ENCODE results near the gene SART1. TPM values are rescaled to one million over a fixed set of nuclear protein-coding genes. Genes with fewer than 3 reads are reported as not detected.
A peak's percentile ranks its signal among the peaks of the same experiment; 100 is the strongest.
"Not testable (repeated sequence)": the region's sequence is repeated elsewhere in the genome, so short reads cannot be mapped to it uniquely, and the experiment has no call there.

SART1 gene
- total and polyA plus RNA-seq, 12 donors = 16.9 to 351 (median 31.6) TPM

DNA sequence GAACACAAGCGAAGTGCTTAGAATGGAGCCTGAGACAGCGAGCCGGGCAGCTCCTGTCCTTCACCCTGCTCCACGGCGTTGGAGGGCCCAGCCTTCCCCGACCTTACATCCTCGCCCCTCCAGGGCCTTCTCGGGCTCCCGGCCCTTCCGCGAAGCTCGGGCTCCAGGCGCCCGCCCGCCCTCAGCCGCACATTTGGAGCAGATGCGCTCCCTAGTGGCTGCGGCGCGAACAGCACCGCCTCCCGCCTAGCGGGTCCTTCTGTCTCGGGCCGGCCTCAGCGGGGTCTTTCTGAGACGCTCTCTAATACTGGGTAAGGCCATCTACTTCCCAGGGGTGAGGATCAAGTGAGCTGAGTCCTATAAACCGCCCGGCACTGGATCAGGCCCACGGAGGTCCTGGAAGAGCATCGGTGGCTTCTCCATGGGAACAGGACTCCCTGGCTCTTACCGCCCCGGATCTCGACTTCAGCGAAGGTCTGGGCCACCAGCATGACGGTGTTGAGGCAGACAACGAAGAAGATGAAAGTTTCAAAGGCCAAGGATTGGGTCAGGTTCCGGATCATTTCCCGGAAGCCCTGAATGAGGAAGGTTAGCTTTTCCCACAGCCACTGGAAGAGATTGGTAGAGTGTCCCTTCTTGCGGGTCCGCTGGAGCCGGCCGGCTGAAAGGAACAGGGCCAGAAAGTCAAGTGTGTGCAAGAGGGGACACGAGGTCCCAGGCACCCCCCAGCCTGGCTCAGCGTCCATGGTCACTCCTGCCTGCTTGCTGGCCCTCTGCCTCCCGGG lies 61.1 kb downstream of the SART1 start:
- no peak for TF ChIP-seq POLR2A (IDR thresholded peaks at IDR 0.05)
- TF ChIP-seq, protein P1, sequence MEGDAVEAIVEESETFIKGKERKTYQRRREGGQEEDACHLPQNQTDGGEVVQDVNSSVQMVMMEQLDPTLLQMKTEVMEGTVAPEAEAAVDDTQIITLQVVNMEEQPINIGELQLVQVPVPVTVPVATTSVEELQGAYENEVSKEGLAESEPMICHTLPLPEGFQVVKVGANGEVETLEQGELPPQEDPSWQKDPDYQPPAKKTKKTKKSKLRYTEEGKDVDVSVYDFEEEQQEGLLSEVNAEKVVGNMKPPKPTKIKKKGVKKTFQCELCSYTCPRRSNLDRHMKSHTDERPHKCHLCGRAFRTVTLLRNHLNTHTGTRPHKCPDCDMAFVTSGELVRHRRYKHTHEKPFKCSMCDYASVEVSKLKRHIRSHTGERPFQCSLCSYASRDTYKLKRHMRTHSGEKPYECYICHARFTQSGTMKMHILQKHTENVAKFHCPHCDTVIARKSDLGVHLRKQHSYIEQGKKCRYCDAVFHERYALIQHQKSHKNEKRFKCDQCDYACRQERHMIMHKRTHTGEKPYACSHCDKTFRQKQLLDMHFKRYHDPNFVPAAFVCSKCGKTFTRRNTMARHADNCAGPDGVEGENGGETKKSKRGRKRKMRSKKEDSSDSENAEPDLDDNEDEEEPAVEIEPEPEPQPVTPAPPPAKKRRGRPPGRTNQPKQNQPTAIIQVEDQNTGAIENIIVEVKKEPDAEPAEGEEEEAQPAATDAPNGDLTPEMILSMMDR (IDR thresholded peaks at IDR 0.05) = peak; percentile 78 to 97 (median 91)
- Histone ChIP-seq H3K27me3 (no peaks in the 10 kb centered on the region), H3K9me3 (replicated peaks in 1 of 3) (no peaks in the 10 kb centered on the region), H3K36me3 (replicated peaks in 1 of 2) (no peaks in the 10 kb centered on the region), H3K4me3 (peak overlapping the region in 1 of 4 donors; percentile 17), H3K27ac (no peak overlapping the region), H3K4me1 (replicated peaks in 1 of 2) (peaks cover 7 to 14% of the 10 kb centered on the region in 2 donors)
- DNase-seq = peak; percentile 56 to 80 (median 72)
- intact Hi-C loops (cut with DNase I) = no loop called here
- 15 to 27% (median 17%) methylated on average over 27 to 46 of the region's 46 CpGs for WGBS, 4 donors

DNA sequence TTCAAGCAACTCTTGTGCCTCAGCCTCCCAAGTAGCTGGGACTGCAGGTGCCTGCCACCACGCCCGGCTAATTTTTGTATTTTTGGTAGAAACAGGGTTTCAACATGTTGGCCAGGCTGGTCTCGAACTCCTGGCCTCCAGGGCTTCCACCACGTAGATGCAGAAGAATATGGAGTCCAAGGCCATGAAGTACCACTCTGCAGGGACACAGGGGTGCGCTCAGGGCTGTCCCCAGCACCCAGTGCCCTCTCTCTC lies 61.6 kb downstream of the SART1 start:
- 57 to 79% (median 61%) methylated on average over 4 to 5 of the region's 5 CpGs for WGBS, 4 donors
- DNase-seq; H3K9me3 ChIP-seq (replicated peaks in 1 of 3); intact Hi-C loops (cut with DNase I); H3K27ac ChIP-seq; H3K36me3 ChIP-seq (replicated peaks in 1 of 2); H3K27me3 ChIP-seq: not testable (repeated sequence)
- Histone ChIP-seq H3K4me1 (replicated peaks in 1 of 2) (peaks cover 7 to 14% of the 10 kb centered on the region in 2 donors), H3K4me3 (peak overlapping the region in 1 of 4 donors; percentile 17)

DNA sequence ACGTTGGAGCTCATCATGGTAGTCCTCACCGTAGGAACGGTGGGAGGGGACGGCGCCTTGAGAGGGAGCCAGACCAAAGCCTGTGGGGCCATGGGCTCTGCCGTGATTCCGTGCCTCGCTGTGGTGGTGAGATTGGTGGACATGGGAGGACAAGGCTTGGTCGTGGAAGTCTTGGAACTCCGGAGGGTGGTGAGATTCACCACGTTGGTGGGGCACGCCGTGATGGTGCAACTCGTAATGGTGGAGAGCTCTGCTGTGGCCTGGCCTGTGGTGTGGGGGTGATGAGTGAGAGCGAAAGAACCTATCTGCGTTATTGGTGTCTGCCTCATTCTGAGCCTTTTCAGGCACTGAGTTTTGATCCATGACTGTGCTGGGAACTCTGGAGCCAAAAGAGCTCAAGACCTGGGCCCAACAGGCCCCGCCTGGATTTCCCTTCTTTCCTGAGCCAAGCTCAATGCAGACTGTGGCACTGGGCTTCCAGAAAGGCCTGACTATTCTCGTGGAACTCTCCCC lies 64.5 kb downstream of the SART1 start, which contains the start of gene CATSPER1:
CATSPER1 (minus strand) TSS at position 463 of the 513 bp plus-strand sequence; CDS start at position 363, 100 bp downstream.
- no peak for TF ChIP-seq POLR2A (IDR thresholded peaks at IDR 0.05)
- TF ChIP-seq, protein P1 (IDR thresholded peaks at IDR 0.05) = no peak
- no peak within 1 kb of the TSS for H3K27ac ChIP-seq
- H3K9me3 ChIP-seq (replicated peaks in 1 of 3) = no peaks in the 10 kb centered on the region
- H3K4me1 ChIP-seq (replicated peaks in 1 of 2) = peaks cover 4 to 13% of the 10 kb centered on the region in 2 donors
- no peak for DNase-seq
- no peaks in the 10 kb centered on the region for H3K27me3 ChIP-seq
- no peak within 1 kb of the TSS for H3K4me3 ChIP-seq
- 85 to 91% (median 87%) methylated on average over 17 to 18 of the region's 18 CpGs for WGBS, 4 donors
- H3K36me3 ChIP-seq (replicated peaks in 1 of 2) = no peaks in the 10 kb centered on the region
- intact Hi-C loops (cut with DNase I) = no loop called here

Other genes starting within 250 kb of the SART1 start
- 10 to 100 TPM; 55.9 to 89.6 (median 62.8) TPM for gene KAT5, start 249.5 kb upstream of the SART1 start, total RNA-seq
- gene KAT5, start 249.5 kb upstream of the SART1 start, polyA plus RNA-seq = 100 to 1,000 TPM in 2 of 3 donors, 10 to 100 TPM in 1; 52.0 to 199 (median 107) TPM
- 100 to 1,000 TPM in 6 of 9 donors, 10 to 100 TPM in 3; 69.7 to 170 (median 112) TPM for gene RNASEH2C, start 240.9 kb upstream of the SART1 start, total RNA-seq
- gene RNASEH2C, start 240.9 kb upstream of the SART1 start, polyA plus RNA-seq = 100 to 1,000 TPM in 1 of 3 donors, 10 to 100 TPM in 2; 13.5 to 109 (median 79.5) TPM
- gene AP5B1, start 180.8 kb upstream of the SART1 start, total RNA-seq = 10 to 100 TPM in 8 of 9 donors, 1 to 10 TPM in 1; 4.8 to 30.8 (median 17.2) TPM
- 1 to 10 TPM; 1.9 to 8.2 (median 3.4) TPM for gene AP5B1, start 180.8 kb upstream of the SART1 start, polyA plus RNA-seq
- not detected for gene OVOL1, start 174.7 kb upstream of the SART1 start, total RNA-seq
- under 1 TPM in 1 of 3 donors, not detected in 2; 0.07 TPM for gene OVOL1, start 174.7 kb upstream of the SART1 start, polyA plus RNA-seq
- gene SNX32, start 127.8 kb upstream of the SART1 start, total RNA-seq = 1 to 10 TPM in 1 of 9 donors, under 1 TPM in 5, not detected in 3; 0.25 to 1.2 (median 0.46) TPM
- 1 to 10 TPM in 1 of 3 donors, under 1 TPM in 2; 0.11 to 1.1 (median 0.61) TPM for gene SNX32, start 127.8 kb upstream of the SART1 start, polyA plus RNA-seq
- gene CFL1, start 103.6 kb upstream of the SART1 start, total RNA-seq = 100 to 1,000 TPM; 354 to 765 (median 610) TPM
- gene CFL1, start 103.6 kb upstream of the SART1 start, polyA plus RNA-seq = 100 to 1,000 TPM; 217 to 752 (median 376) TPM
- 10 to 100 TPM; 17.5 to 53.7 (median 37.0) TPM for gene MUS81, start 101.3 kb upstream of the SART1 start, total RNA-seq
- gene MUS81, start 101.3 kb upstream of the SART1 start, polyA plus RNA-seq = 100 to 1,000 TPM in 2 of 3 donors, 10 to 100 TPM in 1; 16.1 to 147 (median 103) TPM
- 100 to 1,000 TPM in 2 of 9 donors, 10 to 100 TPM in 7; 30.3 to 111 (median 62.9) TPM for gene EFEMP2, start 88.9 kb upstream of the SART1 start, total RNA-seq
- 100 to 1,000 TPM in 1 of 3 donors, 10 to 100 TPM in 2; 20.3 to 156 (median 92.9) TPM for gene EFEMP2, start 88.9 kb upstream of the SART1 start, polyA plus RNA-seq
- gene CTSW, start 81.9 kb upstream of the SART1 start, total RNA-seq = 1 to 10 TPM in 3 of 9 donors, under 1 TPM in 4, not detected in 2; 0.28 to 3.4 (median 0.84) TPM
- gene CTSW, start 81.9 kb upstream of the SART1 start, polyA plus RNA-seq = 1 to 10 TPM in 2 of 3 donors, under 1 TPM in 1; 0.88 to 4.8 (median 2.9) TPM
- 100 to 1,000 TPM in 2 of 9 donors, 10 to 100 TPM in 7; 57.9 to 183 (median 72.4) TPM for gene FIBP, start 73.3 kb upstream of the SART1 start, total RNA-seq
- gene FIBP, start 73.3 kb upstream of the SART1 start, polyA plus RNA-seq = 10 to 100 TPM; 71.3 to 87.4 (median 72.5) TPM
- gene CCDC85B, start 71.1 kb upstream of the SART1 start, total RNA-seq = 100 to 1,000 TPM in 2 of 9 donors, 10 to 100 TPM in 7; 15.5 to 162 (median 59.1) TPM
- 100 to 1,000 TPM in 1 of 3 donors, 10 to 100 TPM in 1, under 1 TPM in 1; 0.16 to 124 (median 57.6) TPM for gene CCDC85B, start 71.1 kb upstream of the SART1 start, polyA plus RNA-seq
- gene FOSL1, start 61.3 kb upstream of the SART1 start, total RNA-seq = 10 to 100 TPM in 1 of 9 donors, 1 to 10 TPM in 8; 2.7 to 34.4 (median 3.2) TPM
- gene FOSL1, start 61.3 kb upstream of the SART1 start, polyA plus RNA-seq = 10 to 100 TPM; 12.0 to 32.4 (median 12.7) TPM
- 10 to 100 TPM; 11.5 to 51.9 (median 25.9) TPM for gene C11orf68, start 42.7 kb upstream of the SART1 start, total RNA-seq
- 10 to 100 TPM; 22.9 to 32.4 (median 32.4) TPM for gene C11orf68, start 42.7 kb upstream of the SART1 start, polyA plus RNA-seq
- 100 to 1,000 TPM in 3 of 9 donors, 10 to 100 TPM in 6; 75.8 to 111 (median 92.3) TPM for gene DRAP1, start 42.3 kb upstream of the SART1 start, total RNA-seq
- 100 to 1,000 TPM in 2 of 3 donors, 10 to 100 TPM in 1; 63.7 to 269 (median 267) TPM for gene DRAP1, start 42.3 kb upstream of the SART1 start, polyA plus RNA-seq
- gene TSGA10IP, start 16.3 kb upstream of the SART1 start, total RNA-seq = under 1 TPM in 2 of 9 donors, not detected in 7; 0.24 to 0.33 TPM
- gene TSGA10IP, start 16.3 kb upstream of the SART1 start, polyA plus RNA-seq = under 1 TPM in 2 of 3 donors, not detected in 1; 0.03 to 0.32 TPM
- 10 to 100 TPM; 16.1 to 49.0 (median 30.9) TPM for gene EIF1AD, start 40.4 kb downstream of the SART1 start, total RNA-seq
- gene EIF1AD, start 40.4 kb downstream of the SART1 start, polyA plus RNA-seq = 10 to 100 TPM; 15.5 to 35.6 (median 20.4) TPM
- 100 to 1,000 TPM in 4 of 9 donors, 10 to 100 TPM in 5; 63.1 to 212 (median 85.6) TPM for gene BANF1, start 40.8 kb downstream of the SART1 start, total RNA-seq
- gene BANF1, start 40.8 kb downstream of the SART1 start, polyA plus RNA-seq = 100 to 1,000 TPM; 268 to 364 (median 270) TPM
- gene CST6, start 50.3 kb downstream of the SART1 start, total RNA-seq = under 1 TPM in 1 of 9 donors, not detected in 8; 0.55 TPM
- gene CST6, start 50.3 kb downstream of the SART1 start, polyA plus RNA-seq = under 1 TPM in 1 of 3 donors, not detected in 2; 0.24 TPM
- under 1 TPM in 4 of 9 donors, not detected in 5; 0.20 to 0.47 (median 0.35) TPM for gene CATSPER1, start 64.7 kb downstream of the SART1 start, total RNA-seq
- 1 to 10 TPM in 1 of 3 donors, under 1 TPM in 2; 0.37 to 2.3 (median 0.61) TPM for gene CATSPER1, start 64.7 kb downstream of the SART1 start, polyA plus RNA-seq
- gene GAL3ST3, start 87.4 kb downstream of the SART1 start, total RNA-seq = under 1 TPM in 4 of 9 donors, not detected in 5; 0.11 to 0.41 (median 0.22) TPM
- not detected for gene GAL3ST3, start 87.4 kb downstream of the SART1 start, polyA plus RNA-seq
- gene SF3B2, start 90.6 kb downstream of the SART1 start, total RNA-seq = 100 to 1,000 TPM; 125 to 177 (median 143) TPM
- 100 to 1,000 TPM; 101 to 196 (median 127) TPM for gene SF3B2, start 90.6 kb downstream of the SART1 start, polyA plus RNA-seq
- gene PACS1, start 108.5 kb downstream of the SART1 start, total RNA-seq = 10 to 100 TPM; 21.1 to 60.5 (median 50.6) TPM
- gene PACS1, start 108.5 kb downstream of the SART1 start, polyA plus RNA-seq = 10 to 100 TPM; 23.9 to 37.4 (median 29.9) TPM

Measured in adrenal gland (tissue), 12 donors.